ENCODE results near the gene CAMTA1.

Gene CAMTA1

DNA sequence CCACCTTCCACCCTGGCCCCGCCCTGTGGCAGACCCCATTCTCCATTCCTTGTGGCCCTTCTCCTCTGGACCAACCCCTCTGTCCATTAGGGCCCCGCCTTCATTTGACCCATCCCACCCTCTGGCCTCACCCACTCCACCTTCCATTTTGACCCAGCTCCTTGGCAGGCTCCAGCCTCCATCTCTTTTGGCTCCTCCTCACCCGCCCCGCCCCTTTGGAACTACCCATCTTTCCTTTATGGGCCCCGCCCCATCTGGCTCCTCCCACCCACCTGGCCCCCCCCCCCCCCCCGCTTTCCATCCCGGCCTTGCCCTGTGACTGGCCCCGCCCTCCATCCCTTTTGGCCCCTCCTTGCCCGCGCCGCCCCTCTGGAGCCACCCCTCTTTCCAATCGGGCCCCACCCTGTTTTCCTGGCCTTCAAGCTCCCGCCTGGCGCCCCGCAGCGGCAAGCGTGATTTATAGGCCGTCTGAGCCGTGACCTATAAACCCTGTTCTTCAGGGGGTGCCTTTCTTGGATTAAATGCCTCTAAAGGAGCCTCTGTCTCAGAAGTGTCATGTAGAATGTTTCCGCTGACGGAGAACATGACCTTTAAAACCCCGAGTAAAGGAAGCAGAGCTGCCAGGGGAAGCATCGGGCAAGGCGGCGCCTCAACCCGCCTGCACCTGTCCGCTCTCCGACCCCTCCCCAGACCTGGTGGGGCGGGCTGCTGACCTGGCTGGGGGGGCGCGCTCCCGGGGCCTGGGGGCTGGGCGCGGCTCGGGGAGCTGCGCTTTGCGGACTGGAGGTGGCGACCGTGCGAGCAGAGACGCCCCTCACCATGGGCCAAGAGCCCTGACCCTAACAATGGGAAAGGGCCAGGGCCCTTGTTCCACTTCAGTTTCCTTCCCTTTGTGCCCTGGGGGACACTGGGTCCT is 178.0 kb downstream of the CAMTA1 start:
- peak; percentile 36 to 68 (median 36) for DNase-seq

GRCh38 chr1:6963912-6964307 is 178.7 kb downstream of the CAMTA1 start:
- DNase-seq: no peak

- no peak for DNase-seq
These were observed 180.1 kb downstream of the CAMTA1 start for GRCh38 chr1:6965083-6965934.

GRCh38 chr1:6965935-6966241 is 180.6 kb downstream of the CAMTA1 start:
- DNase-seq: no peak

- DNase-seq: no peak
These were observed 181.1 kb downstream of the CAMTA1 start for GRCh38 chr1:6966326-6966725.

- no peak for DNase-seq
These were observed 182.3 kb downstream of the CAMTA1 start for GRCh38 chr1:6967431-6968111.

DNA sequence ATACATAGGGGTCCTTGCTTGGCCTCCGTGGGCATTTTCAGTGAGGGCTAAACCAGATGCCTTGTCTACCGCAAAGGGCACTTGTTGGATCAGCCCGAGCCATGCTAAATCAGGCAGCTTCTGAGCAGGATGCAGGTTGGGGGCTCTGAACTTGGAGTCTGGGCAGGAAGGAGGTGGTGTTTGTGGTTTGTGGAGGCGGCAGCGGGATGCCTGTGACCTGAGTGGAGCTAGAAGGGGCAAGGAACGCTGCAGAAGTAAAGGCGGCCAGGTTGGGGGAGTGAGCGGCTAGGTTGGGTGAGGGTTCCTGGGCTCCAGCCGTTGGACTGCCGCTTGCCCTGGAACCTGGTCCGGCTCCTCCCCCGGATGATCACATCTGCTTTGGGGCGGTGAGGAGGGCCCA is 183.9 kb downstream of the CAMTA1 start:
- DNase-seq: no peak

GRCh38 chr1:6969762-6970161 is 184.5 kb downstream of the CAMTA1 start:
- no peak for DNase-seq

DNA sequence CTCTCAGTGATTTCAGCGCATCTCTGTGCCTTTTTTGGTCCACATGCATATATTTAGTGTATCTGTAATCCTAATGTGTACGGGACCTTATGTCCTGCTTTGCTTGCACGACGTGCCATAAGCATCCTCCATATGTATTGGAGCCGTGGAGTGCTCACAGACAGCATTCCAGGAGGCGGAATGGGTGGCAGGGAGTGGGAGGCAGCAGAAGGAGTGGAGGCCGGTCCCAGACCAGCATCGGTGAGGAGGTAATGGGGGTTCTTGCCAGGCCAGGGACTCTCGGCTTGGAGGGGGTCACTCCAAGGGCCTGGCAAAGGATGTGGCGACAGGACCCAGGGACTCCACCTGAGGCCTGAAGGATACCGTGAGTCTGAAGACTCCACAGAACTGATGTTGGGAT is 185.0 kb downstream of the CAMTA1 start:
- no peak for DNase-seq

DNA sequence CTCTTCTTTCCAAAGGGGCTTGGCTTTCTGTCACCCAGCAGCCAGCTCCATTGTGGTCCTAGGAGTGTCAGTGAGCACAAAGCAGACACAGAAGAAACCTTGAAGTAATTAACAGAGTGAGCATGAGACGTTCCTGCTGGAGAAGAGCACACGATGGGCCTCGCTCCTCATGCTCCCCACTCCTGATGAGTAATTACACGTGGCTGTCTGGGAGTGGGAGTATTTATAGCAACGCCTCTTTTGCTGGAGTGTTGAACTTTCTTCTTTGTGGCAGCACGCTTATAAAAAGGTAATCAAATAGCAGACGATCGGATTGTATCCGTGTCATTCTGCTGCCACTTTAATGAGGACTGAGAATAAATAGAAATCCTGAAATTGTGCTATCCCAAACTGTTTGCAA is 185.8 kb downstream of the CAMTA1 start:
- DNase-seq: no peak

DNA sequence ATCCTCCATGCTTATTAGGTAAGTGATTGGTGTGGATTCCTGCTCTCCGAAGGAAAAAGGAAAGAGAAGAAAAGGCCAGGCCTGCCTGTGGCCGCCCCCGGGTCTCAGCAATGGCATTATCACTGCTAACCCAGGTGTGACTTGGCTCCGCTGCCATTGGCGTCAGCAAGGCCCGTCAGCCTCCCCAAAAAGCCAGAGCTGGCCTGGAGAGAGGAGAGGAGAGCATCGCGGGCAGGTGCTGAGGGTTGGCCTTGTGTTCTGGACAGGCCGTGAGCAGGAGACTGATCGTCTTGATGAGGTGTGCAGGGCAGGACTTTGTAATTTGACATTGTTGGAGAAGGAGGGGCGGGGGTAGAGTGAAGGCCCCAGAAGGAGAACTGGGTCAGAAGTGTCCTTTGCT is 186.4 kb downstream of the CAMTA1 start:
- DNase-seq: no peak

- DNase-seq: no peak
These were observed 187.1 kb downstream of the CAMTA1 start for GRCh38 chr1:6972399-6972798.

GRCh38 chr1:6975331-6976043 is 190.2 kb downstream of the CAMTA1 start:
- DNase-seq: no peak

- DNase-seq: no peak
These were observed 190.8 kb downstream of the CAMTA1 start for GRCh38 chr1:6976044-6976375.

DNA sequence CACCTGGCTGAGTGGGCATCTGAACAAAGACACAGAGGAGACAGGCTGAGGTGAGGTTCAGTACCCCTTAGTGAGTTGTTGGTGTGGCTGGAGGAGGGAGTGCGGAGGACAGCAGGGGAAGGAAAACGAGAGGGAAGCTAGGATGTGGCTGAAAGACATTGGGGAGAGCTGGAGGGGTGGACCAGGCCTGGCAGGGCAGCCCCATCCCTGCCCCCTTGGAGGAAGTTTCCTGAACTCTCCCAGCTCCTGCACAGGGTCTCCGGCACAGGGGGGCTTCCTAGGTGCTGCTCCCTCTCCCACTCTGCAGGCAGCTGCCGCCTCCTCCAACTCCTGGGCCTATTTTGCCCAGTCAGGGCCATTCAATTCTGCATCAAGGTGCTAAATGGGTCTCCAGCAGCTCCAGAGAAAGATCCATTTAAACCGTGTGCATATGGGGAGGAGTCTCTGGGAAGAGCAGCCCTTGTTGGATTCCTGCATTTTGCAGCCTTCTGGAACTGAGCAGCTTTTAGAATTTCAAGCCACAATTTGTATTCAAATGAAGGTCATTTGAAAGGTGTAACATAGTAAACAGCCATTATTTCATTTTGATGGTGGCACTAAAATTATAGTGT is 193.9 kb downstream of the CAMTA1 start:
- no peak for DNase-seq

DNA sequence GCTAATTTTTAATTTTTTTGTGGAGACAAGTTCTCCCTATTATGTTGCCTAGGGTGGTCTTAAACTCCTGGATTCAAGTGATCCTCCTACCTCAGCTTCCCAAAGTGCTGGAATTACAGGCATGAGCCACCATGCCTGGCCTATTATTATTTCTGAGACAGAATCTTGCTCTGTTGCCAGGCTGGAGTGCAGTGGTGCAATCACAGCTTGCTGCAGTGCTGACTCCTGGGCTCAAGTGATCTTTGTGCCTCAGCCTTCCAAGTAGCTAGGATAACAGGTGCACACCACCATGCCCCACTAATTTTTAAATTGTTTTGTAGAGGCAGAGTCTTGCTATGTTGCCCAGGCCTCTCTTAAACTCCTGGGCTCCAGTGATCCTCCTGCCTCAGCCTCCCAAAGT is 196.3 kb downstream of the CAMTA1 start:
- DNase-seq: no peak

- no peak for DNase-seq
These were observed 197.2 kb downstream of the CAMTA1 start for GRCh38 chr1:6982443-6982842.

DNA sequence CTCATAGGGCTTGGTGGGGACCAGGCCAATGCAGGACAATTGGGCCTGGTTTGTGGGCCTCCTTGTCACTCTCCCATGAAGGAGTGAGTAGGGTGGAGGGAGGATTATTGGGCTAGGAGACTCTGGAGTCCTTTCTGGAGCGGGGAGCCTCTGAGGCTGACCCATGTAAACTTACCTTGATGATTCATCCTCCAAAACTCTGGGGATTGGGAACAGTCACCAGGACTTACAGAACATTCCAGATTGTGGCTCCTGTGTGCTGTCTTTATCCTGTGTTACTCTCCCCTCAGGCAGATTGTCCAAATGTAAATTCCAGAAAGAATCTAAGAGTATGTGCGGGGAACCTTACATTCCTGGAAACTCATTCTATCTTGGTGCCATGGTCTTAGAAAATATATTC is 197.6 kb downstream of the CAMTA1 start:
- DNase-seq: no peak

GRCh38 chr1:6984536-6984935 is 199.3 kb downstream of the CAMTA1 start:
- DNase-seq: no peak

DNA sequence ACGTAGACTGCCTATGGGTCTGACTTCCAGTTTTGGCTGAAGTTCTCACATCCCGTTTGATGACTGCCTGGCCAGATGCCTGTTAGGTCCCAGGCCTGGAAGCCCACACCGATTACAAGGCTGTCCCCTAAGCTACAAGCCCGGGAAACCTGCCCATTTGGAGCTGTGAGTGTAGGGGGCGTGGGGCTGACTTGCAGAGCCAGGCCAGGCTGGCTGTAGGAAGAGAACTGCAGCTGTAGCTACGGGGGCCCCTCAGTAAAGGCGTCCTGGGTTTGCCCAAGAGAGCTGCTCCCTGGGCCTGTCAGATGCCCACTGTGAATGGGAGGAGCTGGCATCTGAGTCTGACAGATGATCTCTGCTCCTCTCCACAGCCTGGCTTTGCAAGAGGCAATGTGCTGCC is 199.7 kb downstream of the CAMTA1 start:
- DNase-seq: no peak

DNA sequence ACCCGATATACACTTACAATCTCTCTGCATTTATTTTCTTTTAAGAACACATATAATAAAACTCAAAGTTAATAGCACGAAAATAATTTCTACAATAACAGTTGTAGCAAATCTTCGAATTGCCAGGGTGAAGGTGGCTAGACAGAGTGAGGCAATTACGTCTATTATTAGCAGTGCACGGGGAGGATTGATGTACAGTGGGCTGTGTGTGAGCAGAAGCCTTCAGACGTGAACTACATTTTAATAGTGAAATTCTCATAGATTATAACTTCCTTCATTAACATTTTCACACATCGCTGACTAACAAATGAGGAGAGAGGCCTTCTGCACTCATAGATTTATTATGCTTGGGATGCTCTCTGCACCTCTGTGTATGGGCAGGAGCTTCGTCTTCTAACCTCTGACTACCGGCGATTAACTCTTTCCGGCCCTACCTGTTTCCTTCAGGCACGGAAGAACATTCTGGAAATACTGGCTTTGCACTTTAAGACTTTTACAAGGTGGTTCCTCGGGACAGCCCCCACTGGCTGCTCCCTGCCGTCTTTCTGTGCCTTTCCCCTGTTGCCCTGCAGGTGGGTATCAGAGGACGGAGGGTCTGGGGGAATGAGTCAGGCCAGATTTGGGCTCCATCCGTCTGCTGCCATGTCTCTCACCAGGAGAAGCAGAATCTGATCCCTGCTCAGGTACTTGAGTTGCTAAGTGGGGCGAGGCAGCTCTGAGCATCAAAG is 200.5 kb downstream of the CAMTA1 start:
- no peak for DNase-seq

DNA sequence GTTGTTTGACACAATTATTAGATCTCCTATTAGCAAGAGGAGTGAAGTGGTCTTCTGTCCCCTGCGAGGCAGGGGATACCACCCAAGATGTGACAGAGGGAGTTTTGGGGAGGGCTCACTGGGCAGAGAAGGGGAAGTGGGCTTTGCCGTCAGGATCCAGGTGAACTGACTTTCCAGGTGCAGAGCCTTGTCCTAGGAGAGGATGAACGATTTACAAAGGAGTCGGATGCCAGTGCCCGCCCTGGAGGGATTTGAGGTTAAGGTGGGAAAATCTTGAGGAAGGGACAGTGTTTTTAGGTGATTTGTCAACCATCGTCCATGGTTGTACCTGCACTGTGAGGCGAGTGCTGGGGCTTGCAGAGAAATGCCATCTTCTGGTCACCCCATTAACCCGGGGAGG is 201.0 kb downstream of the CAMTA1 start:
- DNase-seq: no peak
